Airway epithelial cell (primary cell): ENCODE results near the gene FUBP3. TPM values are rescaled to one million over a fixed set of nuclear protein-coding genes. Genes with fewer than 3 reads are reported as not detected.

Source experiments
- total RNA-seq: library from RNA; depleted of rRNA; stranded (reverse); fragments of >200 nt; gene quantifications from 2 replicates; pipeline ENCODE4 v1.2.3, GENCODE V29; 2015

The FUBP3 gene
- total RNA-seq = 21.8 and 30.5 TPM in 2 replicates

GRCh38 chr9:130578865-130579737 is at the start of gene FUBP3:
TSS of gene FUBP3 (plus strand) at chr9:130579577. CDS start at chr9:130579681, 104 bp downstream.

GRCh38 chr9:130664251-130665028 is 85.1 kb downstream of the FUBP3 start, which contains the start of gene PRDM12:
TSS of gene PRDM12 (plus strand) at chr9:130664594. CDS start at chr9:130664654, 60 bp downstream.

Other genes starting within 250 kb of the FUBP3 start
- gene ASS1, start 134.6 kb upstream of the FUBP3 start, total RNA-seq = 16.6 and 18.0 TPM in 2 replicates
- not detected in 2 replicates for gene PRDM12, start 85.0 kb downstream of the FUBP3 start, total RNA-seq
- gene EXOSC2, start 114.2 kb downstream of the FUBP3 start, total RNA-seq = 34.4 and 39.0 TPM in 2 replicates